Breast epithelium (tissue), 4 donors: ENCODE results near the gene TESK2. TPM values are rescaled to one million over a fixed set of nuclear protein-coding genes. Genes with fewer than 3 reads are reported as not detected.

Source experiments
- DNase-seq, 2 donors: peaks; one replicate each; pipeline ENCODE4 v3.0.0-alpha.2; 2019; ENCODE audit warnings: low spot score in 2 of 2
- H3K27ac ChIP-seq, 2 donors: fragments of 200-600 bp; sonication (generic) in 1 of 2; one replicate each; pipeline ENCODE4 v1.5.1; 2016 to 2019; ENCODE audit warnings: mild to moderate bottlenecking in 1 of 2
- H3K27me3 ChIP-seq, 2 donors: fragments of 200-600 bp; sonication (generic) in 1 of 2; one replicate each; pipeline versions ENCODE4 v1.5.1 to v1.6.0; 2017 to 2019; ENCODE audit warnings: control low read depth in 1 of 2, mild to moderate bottlenecking in 1 of 2
- H3K36me3 ChIP-seq: fragments of 200-600 bp; one replicate; pipeline ENCODE4 v1.5.1; 2019
- H3K4me1 ChIP-seq, 2 donors: fragments of 200-600 bp; sonication (generic); one replicate each; pipeline ENCODE4 v1.5.1; 2016 to 2019; ENCODE audit warnings: control low read depth in 1 of 2
- H3K4me3 ChIP-seq, 3 donors: fragments of 200-600 bp; sonication (generic); 1 replicate in 2 of 3; 2 replicates in 1 of 3; pipeline ENCODE4 v1.5.1; 2016 to 2019; ENCODE audit warnings: mild to moderate bottlenecking in 3 of 3, moderate library complexity in 2 of 3
- H3K9me3 ChIP-seq, 2 donors: fragments of 200-600 bp; sonication (generic) in 1 of 2; one replicate each; pipeline ENCODE4 v1.5.1; 2016 to 2019; ENCODE audit warnings: control low read depth in 1 of 2
- POLR2A ChIP-seq: fragments of 450-650 bp; IDR thresholded peaks from one replicate; pipeline ENCODE4 v1.6.1; 2016; ENCODE audit warnings: antibody characterized with exemption, mild to moderate bottlenecking, moderate library complexity
- POLR2AphosphoS5 ChIP-seq, 3 donors: sonication (generic); formaldehyde crosslinking; IDR thresholded peaks; one replicate each; pipeline ENCODE4 v1.6.1; 2017; ENCODE audit warnings: antibody characterized with exemption in 3 of 3
- intact Hi-C: fragments of 100-400 bp; cut with DNase I; formaldehyde crosslinking; loops from one replicate; pipeline ENCODE4 v1.15.1; 2023; ENCODE audit warnings: low total_unique reads
- total RNA-seq, 3 donors: library from RNA; depleted of rRNA; stranded (reverse); fragments of >200 nt; gene quantifications; one replicate each; pipeline ENCODE4 v1.1.0, GENCODE V29; 2016
- TF ChIP-seq, protein P1 (sequence below), 3 donors: fragments of 450-650 bp; IDR thresholded peaks; one replicate each; pipeline ENCODE4 v1.5.1; 2016 to 2017; ENCODE audit warnings: antibody characterized with exemption in 3 of 3, mild to moderate bottlenecking in 3 of 3, moderate library complexity in 3 of 3

Gene TESK2
- total RNA-seq, 3 donors from 2014 or later, result 6.2 to 19.2 (median 11.1) TPM

DNA sequence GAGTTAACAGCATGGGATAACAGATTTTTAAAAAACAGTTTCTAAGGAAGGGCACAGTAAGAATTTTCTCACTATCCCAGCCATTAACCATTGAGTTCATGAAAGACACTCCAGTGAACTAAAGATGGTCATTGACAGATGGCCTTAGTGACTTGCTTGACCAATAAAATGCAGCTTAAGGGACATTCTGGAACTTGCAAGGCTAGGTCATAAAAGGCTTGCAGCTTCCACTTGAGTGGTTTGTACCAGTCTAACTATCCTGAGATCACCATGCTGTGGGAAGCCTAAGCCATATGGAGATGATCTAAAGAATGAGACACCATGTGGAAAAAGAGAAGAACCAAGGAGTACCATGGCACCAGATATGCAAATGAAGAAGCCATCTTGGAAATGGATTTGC is 112.8 kb downstream of the TESK2 start:
- H3K4me1 ChIP-seq, result no peaks in the 10 kb centered on the region
- intact Hi-C loops, result no loop called here

DNA sequence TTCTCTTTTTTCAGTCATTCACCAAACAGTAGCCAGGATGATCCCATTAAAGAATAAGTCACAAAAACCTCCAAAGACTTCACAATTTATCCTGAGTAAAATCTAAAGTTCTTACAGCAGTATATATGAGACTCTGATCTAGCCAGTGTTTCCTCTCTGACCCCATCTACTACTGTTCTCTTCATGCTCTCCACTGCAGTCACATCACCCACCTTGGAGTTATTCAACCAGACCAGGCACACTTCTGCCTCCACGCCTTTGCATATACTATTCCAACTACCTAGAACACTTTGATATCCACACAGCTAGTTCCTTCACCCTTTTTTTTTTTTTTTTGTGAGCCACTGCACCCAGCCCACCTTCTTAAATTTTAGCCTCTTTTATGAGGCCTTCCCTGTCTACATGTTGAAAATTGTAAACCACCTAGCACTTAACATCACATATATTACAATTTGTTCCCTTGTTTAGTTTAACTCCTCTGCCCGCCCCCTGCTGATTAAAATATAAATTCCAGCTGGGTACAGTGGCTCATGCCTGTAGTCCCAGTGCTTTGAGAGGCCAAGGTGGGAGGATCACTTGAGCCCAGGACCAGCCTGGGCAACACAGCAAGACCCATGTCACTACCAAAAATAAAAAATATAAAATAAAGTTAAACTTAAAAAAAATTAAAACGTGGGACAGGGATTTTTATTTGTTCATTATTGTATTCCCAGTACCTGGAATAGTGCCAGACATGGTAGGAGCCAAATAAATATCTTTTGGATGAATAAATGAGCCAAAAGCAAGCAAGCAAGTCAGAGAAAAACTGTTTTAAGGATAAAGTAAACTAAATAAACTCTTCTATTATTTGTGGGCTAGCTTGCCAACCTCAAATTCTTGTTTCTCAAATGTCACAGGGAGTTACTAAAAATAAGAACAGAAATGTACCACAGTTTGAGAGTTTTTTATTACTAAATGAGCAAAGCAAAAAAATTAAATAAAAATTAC is 115.6 kb downstream of the TESK2 start:
- Histone ChIP-seq H3K27ac (no peak overlapping the region), H3K27me3 (no peaks in the 10 kb centered on the region), H3K9me3 (no peaks in the 10 kb centered on the region), H3K4me3 (no peak overlapping the region), H3K4me1 (no peaks in the 10 kb centered on the region), H3K36me3 (no peaks in the 10 kb centered on the region)
- DNase-seq, result no peak
- intact Hi-C loops, result no loop called here
- no peak for TF ChIP-seq POLR2A
- no peak for TF ChIP-seq POLR2AphosphoS5 (IDR thresholded peaks at IDR 0.05)
- TF ChIP-seq, protein P1, sequence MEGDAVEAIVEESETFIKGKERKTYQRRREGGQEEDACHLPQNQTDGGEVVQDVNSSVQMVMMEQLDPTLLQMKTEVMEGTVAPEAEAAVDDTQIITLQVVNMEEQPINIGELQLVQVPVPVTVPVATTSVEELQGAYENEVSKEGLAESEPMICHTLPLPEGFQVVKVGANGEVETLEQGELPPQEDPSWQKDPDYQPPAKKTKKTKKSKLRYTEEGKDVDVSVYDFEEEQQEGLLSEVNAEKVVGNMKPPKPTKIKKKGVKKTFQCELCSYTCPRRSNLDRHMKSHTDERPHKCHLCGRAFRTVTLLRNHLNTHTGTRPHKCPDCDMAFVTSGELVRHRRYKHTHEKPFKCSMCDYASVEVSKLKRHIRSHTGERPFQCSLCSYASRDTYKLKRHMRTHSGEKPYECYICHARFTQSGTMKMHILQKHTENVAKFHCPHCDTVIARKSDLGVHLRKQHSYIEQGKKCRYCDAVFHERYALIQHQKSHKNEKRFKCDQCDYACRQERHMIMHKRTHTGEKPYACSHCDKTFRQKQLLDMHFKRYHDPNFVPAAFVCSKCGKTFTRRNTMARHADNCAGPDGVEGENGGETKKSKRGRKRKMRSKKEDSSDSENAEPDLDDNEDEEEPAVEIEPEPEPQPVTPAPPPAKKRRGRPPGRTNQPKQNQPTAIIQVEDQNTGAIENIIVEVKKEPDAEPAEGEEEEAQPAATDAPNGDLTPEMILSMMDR (IDR thresholded peaks at IDR 0.05), result no peak

More for the DNA sequence above, 112.8 kb downstream of the TESK2 start:
- TF ChIP-seq POLR2A, result no peak
- TF ChIP-seq, protein P1 (IDR thresholded peaks at IDR 0.05), result no peak
- no peak for TF ChIP-seq POLR2AphosphoS5 (IDR thresholded peaks at IDR 0.05)
- Histone ChIP-seq H3K27me3 (no peaks in the 10 kb centered on the region), H3K9me3 (no peaks in the 10 kb centered on the region), H3K36me3 (no peaks in the 10 kb centered on the region), H3K27ac (no peak overlapping the region), H3K4me3 (no peak overlapping the region)
- no peak for DNase-seq

DNA sequence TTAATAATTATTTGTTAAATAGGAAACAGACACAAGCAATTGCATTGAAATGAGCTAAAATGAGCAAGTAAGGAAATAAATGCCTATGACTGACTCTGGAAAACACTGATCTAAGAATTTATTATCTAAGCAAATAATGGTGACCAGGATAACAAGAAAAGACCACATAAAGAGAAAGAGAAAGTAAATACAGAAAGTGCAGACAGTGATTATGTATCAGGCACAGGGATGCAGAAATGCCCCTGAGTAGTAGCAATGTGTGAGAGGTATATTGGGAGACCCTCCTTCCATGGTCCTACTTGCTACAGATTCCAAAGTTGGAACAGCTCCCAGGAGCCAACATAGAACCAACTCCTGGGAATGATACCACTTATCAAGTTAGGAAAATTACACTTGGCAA is 117.4 kb downstream of the TESK2 start:
- H3K36me3 ChIP-seq, result no peaks in the 10 kb centered on the region
- H3K4me3 ChIP-seq, result no peak overlapping the region
- H3K4me1 ChIP-seq, result no peaks in the 10 kb centered on the region
- H3K9me3 ChIP-seq, result no peaks in the 10 kb centered on the region
- TF ChIP-seq POLR2AphosphoS5 (IDR thresholded peaks at IDR 0.05), result no peak
- TF ChIP-seq, protein P1 (IDR thresholded peaks at IDR 0.05), result no peak
- no peak for TF ChIP-seq POLR2A
- intact Hi-C loops, result no loop called here
- DNase-seq, result no peak
- no peak overlapping the region for H3K27ac ChIP-seq
- no peaks in the 10 kb centered on the region for H3K27me3 ChIP-seq

DNA sequence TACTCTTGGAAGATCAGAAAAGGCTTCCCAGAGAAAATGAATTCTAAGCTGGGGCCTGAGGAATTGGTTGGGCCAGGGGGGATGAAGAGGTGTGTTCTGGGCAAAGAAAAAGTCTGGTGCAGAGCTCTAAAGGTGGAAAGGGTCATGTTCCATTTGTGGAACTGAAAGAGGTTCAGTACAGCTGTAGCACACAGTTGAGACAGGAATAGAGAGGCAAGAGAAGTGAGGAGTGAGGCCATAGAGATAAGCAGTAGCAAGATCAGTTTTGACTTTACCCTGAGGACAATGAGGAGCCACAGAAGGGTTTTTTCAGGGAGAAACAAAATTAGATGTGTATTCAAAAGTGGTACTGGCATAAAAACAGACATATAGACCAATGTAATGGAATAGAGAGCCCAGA is 120.4 kb downstream of the TESK2 start:
- Histone ChIP-seq H3K36me3 (no peaks in the 10 kb centered on the region), H3K4me1 (no peaks in the 10 kb centered on the region), H3K27me3 (no peaks in the 10 kb centered on the region), H3K27ac (no peak overlapping the region), H3K4me3 (no peak overlapping the region), H3K9me3 (no peaks in the 10 kb centered on the region)
- TF ChIP-seq POLR2AphosphoS5 (IDR thresholded peaks at IDR 0.05) (no peak), POLR2A (no peak)
- TF ChIP-seq, protein P1 (IDR thresholded peaks at IDR 0.05), result no peak
- intact Hi-C loops, result no loop called here
- DNase-seq, result no peak

DNA sequence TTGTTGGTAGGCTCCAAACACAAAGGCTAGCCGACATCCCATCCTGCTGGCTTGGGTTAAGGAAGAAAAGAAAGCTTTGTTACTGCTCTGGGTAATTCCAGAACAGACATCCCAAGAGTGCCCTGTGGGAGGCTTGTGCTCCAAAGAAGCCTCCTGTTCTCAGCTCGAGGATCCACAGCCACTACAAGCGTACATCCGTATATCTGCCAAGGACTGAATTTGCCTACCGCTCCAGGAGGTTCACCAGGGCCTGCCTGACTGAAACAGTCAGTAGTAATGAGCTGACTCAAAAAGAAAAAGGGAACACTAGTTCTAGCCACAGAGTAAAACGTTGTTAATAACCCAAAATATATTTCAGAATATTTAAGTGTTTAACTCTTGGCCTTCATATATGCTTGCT is 125.9 kb downstream of the TESK2 start:
- Histone ChIP-seq H3K4me3 (no peak overlapping the region), H3K27me3 (no peaks in the 10 kb centered on the region), H3K4me1 (peaks cover 0 to 9% of the 10 kb centered on the region in 2 donors), H3K27ac (peak overlapping the region in 1 of 2 donors; percentile 15), H3K9me3 (no peaks in the 10 kb centered on the region), H3K36me3 (no peaks in the 10 kb centered on the region)
- intact Hi-C loops, result loop anchor here (5.0 kb wide), 1 partner anchor 747 kb away; no protein-coding TSS in a partner anchor
- DNase-seq, result no peak
- TF ChIP-seq POLR2AphosphoS5 (IDR thresholded peaks at IDR 0.05), result no peak
- no peak for TF ChIP-seq POLR2A
- TF ChIP-seq, protein P1 (IDR thresholded peaks at IDR 0.05), result no peak
